Epithelial cell of esophagus (primary cell): ENCODE results near the gene HEBP1.

Source experiments
- DNase-seq: peaks from one replicate; pipeline ENCODE4 v3.0.0; 2010; ENCODE audit warnings: low read depth
- H3K4me3 ChIP-seq: 2 replicates; pipeline ENCODE4 v1.5.1; 2011; ENCODE audit warnings: mild to moderate bottlenecking, low read length, control low read depth
- CTCF ChIP-seq: IDR thresholded peaks from 2 replicates; pipeline ENCODE4 v1.5.1; 2011; ENCODE audit warnings: low read depth, mild to moderate bottlenecking, low read length, control low read depth, inconsistent platforms; ENCODE audit not compliant: insufficient read depth; ENCODE audit errors: missing control alignments

Gene HEBP1

DNA sequence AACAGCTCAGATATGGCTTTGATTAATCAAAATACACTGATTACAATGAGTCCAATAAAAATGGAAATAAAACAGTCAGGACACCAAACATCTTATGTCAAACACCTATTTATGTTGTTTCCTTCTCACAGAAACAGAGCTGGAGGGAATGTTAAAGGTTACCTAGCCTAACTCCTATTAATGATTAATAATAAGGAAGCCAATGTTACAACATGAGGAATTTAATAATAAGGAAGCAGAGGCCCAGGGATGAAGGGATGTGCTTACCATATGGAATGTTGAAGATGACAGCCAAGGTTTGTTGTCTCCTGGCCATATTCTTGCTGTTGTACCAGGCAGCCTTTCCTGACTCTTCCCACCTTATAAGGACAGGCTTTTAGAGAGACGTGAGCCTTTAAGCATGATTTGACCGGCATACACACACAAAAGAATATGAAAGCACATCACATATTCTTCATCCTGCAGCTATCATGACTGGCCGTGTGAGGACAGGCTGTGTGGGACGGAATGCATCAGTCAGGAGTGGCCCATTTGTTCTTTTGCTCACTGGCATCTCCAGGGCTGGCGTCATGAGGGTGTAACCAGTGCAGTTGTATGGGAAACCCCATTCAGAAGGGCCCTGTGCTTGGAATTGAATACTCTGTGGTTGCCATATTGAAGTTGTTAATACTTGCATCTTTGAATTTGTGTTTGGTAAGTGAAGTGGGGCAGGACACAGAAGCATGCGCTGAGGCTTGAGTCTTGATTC lies 45.0 kb downstream of the HEBP1 start:
- TF ChIP-seq CTCF, result no peak
- no peak overlapping the region for H3K4me3 ChIP-seq
- DNase-seq, result no peak

DNA sequence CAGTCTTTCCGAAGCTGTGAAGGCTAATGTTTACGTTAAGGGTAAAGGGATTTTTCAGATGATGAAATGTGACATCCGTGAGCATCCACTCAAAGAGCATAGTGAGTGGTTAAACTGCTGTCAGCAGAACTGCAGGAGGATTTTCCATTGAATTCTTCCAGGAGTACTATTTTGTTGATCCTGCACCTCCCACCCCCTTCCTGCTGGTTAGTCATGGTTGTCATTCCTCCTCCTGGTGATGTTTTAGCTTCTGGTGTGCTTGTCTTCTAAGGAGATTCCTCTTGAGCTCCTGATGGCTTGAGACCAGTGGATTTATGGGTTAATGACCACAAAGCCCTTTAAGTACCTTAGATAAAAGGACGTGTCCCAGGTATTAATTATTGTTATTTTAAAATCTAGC lies 45.7 kb downstream of the HEBP1 start:
- H3K4me3 ChIP-seq, result no peak overlapping the region
- no peak for TF ChIP-seq CTCF
- DNase-seq, result no peak

GRCh38 chr12:12952036-12952435 lies 48.0 kb downstream of the HEBP1 start, which contains the start of gene GPRC5D:
TSS of gene GPRC5D (minus strand) at chr12:12952170. CDS start at chr12:12950384, 1,786 bp downstream.
- H3K4me3 ChIP-seq, result no peak within 1 kb of the TSS
- DNase-seq, result no peak
- no peak for TF ChIP-seq CTCF

GRCh38 chr12:12951504-12951903 lies 48.6 kb downstream of the HEBP1 start:
- no peak for DNase-seq
- no peak for TF ChIP-seq CTCF

GRCh38 chr12:12947902-12948301 lies 52.2 kb downstream of the HEBP1 start:
- TF ChIP-seq CTCF, result no peak
- no peak overlapping the region for H3K4me3 ChIP-seq
- no peak for DNase-seq

More at GRCh38 chr12:12951504-12951903, 48.6 kb downstream of the HEBP1 start:
- H3K4me3 ChIP-seq, result no peak overlapping the region

DNA sequence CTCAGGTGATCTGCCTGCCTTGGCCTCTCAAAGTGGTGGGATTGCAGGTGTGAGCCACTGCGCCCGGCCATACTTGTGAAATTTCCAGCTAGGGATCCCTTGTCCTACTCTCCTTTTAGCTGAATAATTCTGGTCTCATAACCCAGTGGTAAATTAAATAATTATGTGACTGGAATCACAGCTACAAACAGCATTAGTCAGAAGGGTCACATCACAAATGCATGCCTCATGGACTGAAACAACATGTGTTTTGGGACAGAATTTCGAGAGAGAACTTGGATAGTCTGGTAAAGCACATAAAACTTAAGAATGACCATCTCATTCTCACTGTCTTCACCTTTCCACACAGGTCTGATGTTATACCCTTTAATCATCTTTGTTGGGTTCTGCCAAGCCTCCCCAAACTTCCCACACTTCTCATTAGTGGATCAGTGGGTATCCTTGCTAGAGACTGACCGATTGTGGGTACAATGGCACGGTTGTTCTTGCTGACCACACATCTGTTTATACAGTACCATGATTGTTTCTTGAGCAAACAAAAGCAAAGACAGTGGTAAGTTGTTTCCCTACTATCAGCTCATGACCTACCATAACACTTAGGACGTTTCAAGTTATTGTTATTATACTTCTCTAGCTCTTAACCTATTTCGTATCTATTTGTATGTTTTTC lies 53.2 kb downstream of the HEBP1 start:
- no peak for DNase-seq
- no peak for TF ChIP-seq CTCF
- H3K4me3 ChIP-seq, result no peak overlapping the region
